Spleen (tissue), 13 donors: Measurements from ENCODE around the gene NOTUM. TPM values are rescaled to one million over a fixed set of nuclear protein-coding genes. Genes with fewer than 3 reads are reported as not detected.
A peak's percentile ranks its signal among the peaks of the same experiment; 100 is the strongest.

Experiments
- DNase-seq: peaks from one replicate; pipeline ENCODE4 v3.0.0-alpha.2; 2020
- H3K27ac ChIP-seq, 8 donors: fragments of 200-600 bp; sonication (generic) in 7 of 8; 1 replicate in 4 of 8; 2 replicates in 4 of 8; pipeline versions ENCODE4 v1.5.0 to v1.8.0; 2016 to 2021; ENCODE audit warnings: inconsistent platforms in 4 of 8, mild to moderate bottlenecking in 4 of 8, moderate library complexity in 1 of 8
- H3K27me3 ChIP-seq, 7 donors: fragments of 200-600 bp; sonication (generic) in 6 of 7; replicated peaks in 1 of 7; 1 replicate in 4 of 7; 2 replicates in 3 of 7; pipeline versions ENCODE4 v1.5.0 to v1.8.0; 2016 to 2021; ENCODE audit warnings: inconsistent platforms in 3 of 7, mild to moderate bottlenecking in 1 of 7
- H3K36me3 ChIP-seq, 6 donors: fragments of 200-600 bp; sonication (generic) in 5 of 6; 1 replicate in 4 of 6; 2 replicates in 2 of 6; pipeline versions ENCODE4 v1.5.0 to v1.8.0; 2016 to 2021; ENCODE audit warnings: inconsistent platforms in 2 of 6
- H3K4me1 ChIP-seq, 6 donors: fragments of 200-600 bp; sonication (generic) in 5 of 6; 1 replicate in 3 of 6; 2 replicates in 3 of 6; pipeline versions ENCODE4 v1.5.0 to v1.8.0; 2016 to 2021; ENCODE audit warnings: inconsistent platforms in 3 of 6
- H3K4me3 ChIP-seq, 8 donors: fragments of 200-600 bp; sonication (generic) in 7 of 8; 1 replicate in 4 of 8; 2 replicates in 4 of 8; pipeline versions ENCODE4 v1.5.0 to v1.8.0; 2016 to 2021; ENCODE audit warnings: inconsistent platforms in 4 of 8, mild to moderate bottlenecking in 4 of 8, moderate library complexity in 2 of 8
- H3K9me3 ChIP-seq, 8 donors: fragments of 200-600 bp; sonication (generic) in 7 of 8; 1 replicate in 4 of 8; 2 replicates in 4 of 8; pipeline versions ENCODE4 v1.5.0 to v1.8.0; 2016 to 2021; ENCODE audit warnings: inconsistent platforms in 4 of 8
- POLR2A ChIP-seq, 3 donors: fragments of 450-650 bp; IDR thresholded peaks; one replicate each; pipeline ENCODE4 v1.5.1; 2017; ENCODE audit warnings: antibody characterized with exemption in 3 of 3, mild to moderate bottlenecking in 1 of 3
- POLR2AphosphoS5 ChIP-seq, 3 donors: sonication (generic); formaldehyde crosslinking; IDR thresholded peaks; one replicate each; pipeline ENCODE4 v1.5.1; 2017; ENCODE audit warnings: antibody characterized with exemption in 3 of 3
- WGBS, 5 donors: extraction: QIAGEN DNeasy Blood & Tissue Kit in 3 of 5; methylation state at CpG; one replicate each; pipeline versions ENCODE4 v1.1.5 to v1.1.7; 2013 to 2018; 5-methylcytosine and 5-hydroxymethylcytosine counted together
- intact Hi-C: fragments of 100-400 bp; cut with DNase I; formaldehyde crosslinking; loops from one replicate; pipeline ENCODE4 v1.15.0; 2023; ENCODE audit warnings: low total_unique reads
- long read RNA-seq, 2 donors: transcript quantifications; one replicate each; lab custom pipeline, GENCODE V29; 2026
- polyA plus RNA-seq, 3 donors: library from polyadenylated mRNA; stranded (reverse); fragments of 200-250 nt; gene quantifications; one replicate each; pipeline ENCODE4 v1.2.1, GENCODE V29; 2013
- total RNA-seq, 7 donors: library from RNA; depleted of rRNA in 3 of 7; stranded (reverse); fragments of >200 nt in 3 of 7; fragmentation: NEBNext Ultra II Directional in 4 of 7; extraction: Animal tissue kit (Norgen Biotek cat#: 25700) in 4 of 7; gene quantifications; one replicate each; pipeline versions ENCODE4 v1.1.0 to v1.2.1, GENCODE V29; 2016 to 2021
- TF ChIP-seq, protein P1 (sequence below), 11 experiments: fragments of 200-600 bp in 7 of 11; fragments of 450-650 bp in 4 of 11; sonication (generic) in 4 of 11; IDR thresholded peaks in 8 of 11; conservative IDR thresholded peaks in 3 of 11; 1 replicate in 7 of 11; 2 replicates in 4 of 11; pipeline versions ENCODE4 v1.4.0 to v1.8.0; 2016 to 2021; ENCODE audit warnings: antibody characterized with exemption in 11 of 11, inconsistent platforms in 4 of 11, mild to moderate bottlenecking in 1 of 11
- donor health status: healthy with polysubstance abuse.
- donor health status: DM: no; HTN: no; CAD: no; lungs with moderate emphysema.
- donor health status: DM: no; HTN: no; CAD: no.
- donor health status: Bipolar disorder and iron deficiency.
- donor health status: healthy.
- donor health status: DM: no; HTN: no; CAD: no.
- donor health status: DM: yes; HTN: yes; CAD: no.

NOTUM gene
- under 1 TPM in 2 of 7 donors, not detected in 5; 0.28 to 0.85 TPM for total RNA-seq
- under 1 TPM; 0.03 to 0.11 (median 0.06) TPM for polyA plus RNA-seq
- long read RNA-seq, donor 1, result 0 reads
- long read RNA-seq, donor 2, result 0 reads

GRCh38 chr17:81961087-81961511 is at the start of gene NOTUM:
TSS of gene NOTUM (minus strand) at chr17:81961187. CDS start at chr17:81960909, 278 bp downstream.
- Histone ChIP-seq H3K36me3 (no peaks in the 10 kb centered on the region), H3K9me3 (no peaks in the 10 kb centered on the region), H3K4me3 (peak within 1 kb of the TSS in 7 of 8 donors; percentile 31 to 75 (median 49)), H3K4me1 (peaks cover 9 to 38% (median 24%) of the 10 kb centered on the region in 6 donors), H3K27me3 (peaks cover 4 to 90% (median 59%) of the 10 kb centered on the region in 7 donors), H3K27ac (no peak within 1 kb of the TSS)
- 1 to 2% (median 1%) methylated on average over 19 to 65 of the region's 65 CpGs; no CpG with 5 or more reads in 1 of the 5 donors for WGBS, 5 donors
- intact Hi-C loops, result no loop called here
- no peak for DNase-seq
- TF ChIP-seq, protein P1, sequence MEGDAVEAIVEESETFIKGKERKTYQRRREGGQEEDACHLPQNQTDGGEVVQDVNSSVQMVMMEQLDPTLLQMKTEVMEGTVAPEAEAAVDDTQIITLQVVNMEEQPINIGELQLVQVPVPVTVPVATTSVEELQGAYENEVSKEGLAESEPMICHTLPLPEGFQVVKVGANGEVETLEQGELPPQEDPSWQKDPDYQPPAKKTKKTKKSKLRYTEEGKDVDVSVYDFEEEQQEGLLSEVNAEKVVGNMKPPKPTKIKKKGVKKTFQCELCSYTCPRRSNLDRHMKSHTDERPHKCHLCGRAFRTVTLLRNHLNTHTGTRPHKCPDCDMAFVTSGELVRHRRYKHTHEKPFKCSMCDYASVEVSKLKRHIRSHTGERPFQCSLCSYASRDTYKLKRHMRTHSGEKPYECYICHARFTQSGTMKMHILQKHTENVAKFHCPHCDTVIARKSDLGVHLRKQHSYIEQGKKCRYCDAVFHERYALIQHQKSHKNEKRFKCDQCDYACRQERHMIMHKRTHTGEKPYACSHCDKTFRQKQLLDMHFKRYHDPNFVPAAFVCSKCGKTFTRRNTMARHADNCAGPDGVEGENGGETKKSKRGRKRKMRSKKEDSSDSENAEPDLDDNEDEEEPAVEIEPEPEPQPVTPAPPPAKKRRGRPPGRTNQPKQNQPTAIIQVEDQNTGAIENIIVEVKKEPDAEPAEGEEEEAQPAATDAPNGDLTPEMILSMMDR (IDR thresholded peaks at IDR 0.05 in 8 of 11, conservative IDR thresholded peaks at IDR 0.05 in 3 of 11), result peak in 2 of 11 experiments; percentile 15 to 22
- TF ChIP-seq POLR2A (IDR thresholded peaks at IDR 0.05), result no peak

DNA sequence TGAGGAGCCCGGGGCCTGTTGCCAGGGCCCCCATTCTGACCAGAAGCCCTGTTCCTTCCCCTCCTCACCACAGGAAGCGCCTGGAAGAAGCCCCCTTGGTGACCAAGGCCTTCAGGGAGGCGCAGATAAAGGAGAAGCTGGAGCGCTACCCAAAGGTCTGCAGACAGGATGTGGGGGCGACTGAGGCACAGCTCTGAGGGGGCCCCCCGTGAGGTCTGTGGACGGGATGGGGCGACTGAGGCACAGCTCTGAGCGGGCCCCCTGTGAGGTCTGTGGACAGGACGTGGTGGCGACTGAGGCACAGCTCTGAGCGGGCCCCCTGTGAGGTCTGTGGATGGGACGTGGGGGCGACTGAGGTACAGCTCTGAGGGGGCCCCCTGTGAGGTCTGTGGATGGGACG is 48.4 kb upstream of the NOTUM start:
- peaks cover 0 to 56% (median 2%) of the 10 kb centered on the region in 6 donors for H3K36me3 ChIP-seq
- intact Hi-C loops, result no loop called here
- DNase-seq, result no peak

GRCh38 chr17:82008941-82009405 is 48.0 kb upstream of the NOTUM start:
- no peaks in the 10 kb centered on the region for H3K27me3 ChIP-seq
- no peaks in the 10 kb centered on the region for H3K9me3 ChIP-seq
- H3K36me3 ChIP-seq, result peaks cover 0 to 53% (median 2%) of the 10 kb centered on the region in 6 donors
- 73 to 95% (median 90%) methylated on average over 2 to 28 of the region's 28 CpGs for WGBS, 5 donors
- intact Hi-C loops, result no loop called here
- TF ChIP-seq POLR2A (IDR thresholded peaks at IDR 0.05), result no peak
- TF ChIP-seq POLR2AphosphoS5 (IDR thresholded peaks at IDR 0.05), result no peak
- DNase-seq, result no peak
- no peak overlapping the region for H3K27ac ChIP-seq
- peaks cover 0 to 27% (median 15%) of the 10 kb centered on the region in 6 donors for H3K4me1 ChIP-seq
- no peak overlapping the region for H3K4me3 ChIP-seq

More for the DNA sequence above, 48.4 kb upstream of the NOTUM start:
- H3K4me1 ChIP-seq, result peaks cover 0 to 31% (median 16%) of the 10 kb centered on the region in 6 donors
- no peak overlapping the region for H3K27ac ChIP-seq
- no peak overlapping the region for H3K4me3 ChIP-seq
- WGBS, 5 donors, result 66 to 74% (median 70%) methylated on average over 13 to 15 of the region's 15 CpGs
- TF ChIP-seq POLR2A (IDR thresholded peaks at IDR 0.05), result no peak
- TF ChIP-seq, protein P1 (IDR thresholded peaks at IDR 0.05 in 8 of 11, conservative IDR thresholded peaks at IDR 0.05 in 3 of 11), result no peak
- no peak for TF ChIP-seq POLR2AphosphoS5 (IDR thresholded peaks at IDR 0.05)
- no peaks in the 10 kb centered on the region for H3K27me3 ChIP-seq
- no peaks in the 10 kb centered on the region for H3K9me3 ChIP-seq

- TF ChIP-seq POLR2AphosphoS5 (IDR thresholded peaks at IDR 0.05) (no peak), POLR2A (IDR thresholded peaks at IDR 0.05) (no peak)
- TF ChIP-seq, protein P1 (IDR thresholded peaks at IDR 0.05 in 8 of 11, conservative IDR thresholded peaks at IDR 0.05 in 3 of 11), result no peak
- H3K27ac ChIP-seq, result no peak overlapping the region
- H3K9me3 ChIP-seq, result no peaks in the 10 kb centered on the region
- intact Hi-C loops, result no loop called here
- no peaks in the 10 kb centered on the region for H3K27me3 ChIP-seq
- WGBS, 5 donors, result 90 to 95% (median 93%) methylated on average over 15 to 26 of the region's 26 CpGs
- no peak for DNase-seq
- no peak overlapping the region for H3K4me3 ChIP-seq
- peaks cover 0 to 26% (median 14%) of the 10 kb centered on the region in 6 donors for H3K4me1 ChIP-seq
- peaks cover 0 to 52% (median 2%) of the 10 kb centered on the region in 6 donors for H3K36me3 ChIP-seq
Measured at GRCh38 chr17:82008258-82008940, 47.4 kb upstream of the NOTUM start.
